Measurements from ENCODE around the gene STARD9. TPM values are rescaled to one million over a fixed set of nuclear protein-coding genes. Genes with fewer than 3 reads are reported as not detected.

The STARD9 gene
- total RNA-seq, 1 experiment from 2014 or later, result 5.0 TPM

DNA sequence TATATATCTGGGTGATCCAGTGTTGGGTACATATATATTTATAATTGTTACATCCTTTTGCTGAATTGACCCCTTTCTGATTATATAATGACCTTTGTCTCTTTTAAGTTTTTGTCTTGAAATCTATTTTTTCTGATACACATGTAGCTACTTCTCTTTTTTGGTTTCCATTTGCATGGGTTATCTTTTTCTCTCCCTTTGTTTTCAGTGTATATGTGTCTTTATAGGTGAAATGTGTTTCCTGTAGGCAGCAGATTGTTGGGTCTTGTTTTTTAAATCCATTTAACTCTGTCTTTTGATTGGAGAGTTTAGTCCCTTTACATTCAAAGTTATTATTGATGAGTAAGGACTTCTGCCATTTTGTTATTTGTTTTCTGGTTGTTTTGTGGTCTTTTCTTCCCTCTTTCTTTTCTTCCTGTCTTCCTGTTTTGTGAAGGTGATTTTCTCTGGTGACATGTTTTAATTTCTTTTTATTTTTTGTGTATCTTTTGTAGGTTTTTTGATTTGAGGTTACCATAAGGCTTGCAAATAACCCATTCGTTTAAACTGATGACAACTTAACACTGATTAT, 56.8 kb downstream of the STARD9 start:
- ChIA-PET POLR2A (no interaction called here), RAD21 (ENCODE audit: low non-redundant PET in 1 of 2, low total read pairs in 2 of 2, uncharacterized antibody in 2 of 2, unreplicated experiment in 2 of 2) (no interaction called here)
- no peaks in the 10 kb centered on the region for H3K4me1 ChIP-seq (ENCODE audit: control insufficient read depth in 1 of 2, insufficient read depth in 2 of 2, low read length in 2 of 2)

More for the DNA sequence above, 56.8 kb downstream of the STARD9 start:
- Histone ChIP-seq H3K9me3 (ENCODE audit: control insufficient read depth in 1 of 2, insufficient read depth in 1 of 2, low read depth in 1 of 2, low read length in 2 of 2) (no peaks in the 10 kb centered on the region), H3K27me3 (ENCODE audit: insufficient read depth, low read length) (no peaks in the 10 kb centered on the region), H3K36me3 (ENCODE audit: control insufficient read depth in 1 of 2, insufficient read depth in 2 of 2, low read length in 2 of 2) (no peaks in the 10 kb centered on the region), H4K20me1 (ENCODE audit: insufficient read depth) (no peaks in the 10 kb centered on the region; the same call in 1 of the 2 replicates), H2AFZ (ENCODE audit: low read depth, low read length, poor library complexity, severe bottlenecking) (no peak overlapping the region), H3K9me2 (ENCODE audit: insufficient read depth) (no peaks in the 10 kb centered on the region), H3K27ac (ENCODE audit: low read depth, low read length) (no peak overlapping the region), H3K79me2 (ENCODE audit: insufficient read depth, low read length) (no peaks in the 10 kb centered on the region; the same call in 1 of the 2 replicates), H3K4me2 (ENCODE audit: low read length) (no peak overlapping the region), H3K4me3 (replicated peaks in 1 of 2; ENCODE audit: low read depth in 1 of 2, low read length in 2 of 2) (no peak overlapping the region), H3K9ac (ENCODE audit: low read length) (no peak overlapping the region)
- no TSS peak for BruUV-seq (replicated peaks)
- ATAC-seq (no peak), DNase-seq (ENCODE audit: low read depth, low spot score) (no peak)
- TF ChIP-seq SIN3A (IDR thresholded peaks at IDR 0.05; ENCODE audit: low read depth) (no peak), TCF7L2 (IDR thresholded peaks at IDR 0.05; ENCODE audit: borderline replicate concordance, extremely low read depth, insufficient read depth, insufficient read length) (no peak), FOSL1 (IDR thresholded peaks at IDR 0.05; ENCODE audit: low read depth) (no peak), CBX3 (IDR thresholded peaks at IDR 0.05; ENCODE audit: low read depth) (no peak), POLR2A (IDR thresholded peaks at IDR 0.05; ENCODE audit: borderline replicate concordance, extremely low read depth, insufficient read depth, insufficient read length) (no peak), JUND (IDR thresholded peaks at IDR 0.05) (no peak), SP1 (IDR thresholded peaks at IDR 0.05; ENCODE audit: low read depth) (no peak), ZFX (IDR thresholded peaks at IDR 0.05) (no peak)
- TF ChIP-seq, protein P1, sequence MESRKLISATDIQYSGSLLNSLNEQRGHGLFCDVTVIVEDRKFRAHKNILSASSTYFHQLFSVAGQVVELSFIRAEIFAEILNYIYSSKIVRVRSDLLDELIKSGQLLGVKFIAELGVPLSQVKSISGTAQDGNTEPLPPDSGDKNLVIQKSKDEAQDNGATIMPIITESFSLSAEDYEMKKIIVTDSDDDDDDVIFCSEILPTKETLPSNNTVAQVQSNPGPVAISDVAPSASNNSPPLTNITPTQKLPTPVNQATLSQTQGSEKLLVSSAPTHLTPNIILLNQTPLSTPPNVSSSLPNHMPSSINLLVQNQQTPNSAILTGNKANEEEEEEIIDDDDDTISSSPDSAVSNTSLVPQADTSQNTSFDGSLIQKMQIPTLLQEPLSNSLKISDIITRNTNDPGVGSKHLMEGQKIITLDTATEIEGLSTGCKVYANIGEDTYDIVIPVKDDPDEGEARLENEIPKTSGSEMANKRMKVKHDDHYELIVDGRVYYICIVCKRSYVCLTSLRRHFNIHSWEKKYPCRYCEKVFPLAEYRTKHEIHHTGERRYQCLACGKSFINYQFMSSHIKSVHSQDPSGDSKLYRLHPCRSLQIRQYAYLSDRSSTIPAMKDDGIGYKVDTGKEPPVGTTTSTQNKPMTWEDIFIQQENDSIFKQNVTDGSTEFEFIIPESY (IDR thresholded peaks at IDR 0.05; ENCODE audit: extremely low read depth, insufficient replicate concordance, low read length), result no peak
- TF ChIP-seq, protein P2, sequence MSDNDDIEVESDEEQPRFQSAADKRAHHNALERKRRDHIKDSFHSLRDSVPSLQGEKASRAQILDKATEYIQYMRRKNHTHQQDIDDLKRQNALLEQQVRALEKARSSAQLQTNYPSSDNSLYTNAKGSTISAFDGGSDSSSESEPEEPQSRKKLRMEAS (IDR thresholded peaks at IDR 0.05), result no peak
- TF ChIP-seq, protein P3, sequence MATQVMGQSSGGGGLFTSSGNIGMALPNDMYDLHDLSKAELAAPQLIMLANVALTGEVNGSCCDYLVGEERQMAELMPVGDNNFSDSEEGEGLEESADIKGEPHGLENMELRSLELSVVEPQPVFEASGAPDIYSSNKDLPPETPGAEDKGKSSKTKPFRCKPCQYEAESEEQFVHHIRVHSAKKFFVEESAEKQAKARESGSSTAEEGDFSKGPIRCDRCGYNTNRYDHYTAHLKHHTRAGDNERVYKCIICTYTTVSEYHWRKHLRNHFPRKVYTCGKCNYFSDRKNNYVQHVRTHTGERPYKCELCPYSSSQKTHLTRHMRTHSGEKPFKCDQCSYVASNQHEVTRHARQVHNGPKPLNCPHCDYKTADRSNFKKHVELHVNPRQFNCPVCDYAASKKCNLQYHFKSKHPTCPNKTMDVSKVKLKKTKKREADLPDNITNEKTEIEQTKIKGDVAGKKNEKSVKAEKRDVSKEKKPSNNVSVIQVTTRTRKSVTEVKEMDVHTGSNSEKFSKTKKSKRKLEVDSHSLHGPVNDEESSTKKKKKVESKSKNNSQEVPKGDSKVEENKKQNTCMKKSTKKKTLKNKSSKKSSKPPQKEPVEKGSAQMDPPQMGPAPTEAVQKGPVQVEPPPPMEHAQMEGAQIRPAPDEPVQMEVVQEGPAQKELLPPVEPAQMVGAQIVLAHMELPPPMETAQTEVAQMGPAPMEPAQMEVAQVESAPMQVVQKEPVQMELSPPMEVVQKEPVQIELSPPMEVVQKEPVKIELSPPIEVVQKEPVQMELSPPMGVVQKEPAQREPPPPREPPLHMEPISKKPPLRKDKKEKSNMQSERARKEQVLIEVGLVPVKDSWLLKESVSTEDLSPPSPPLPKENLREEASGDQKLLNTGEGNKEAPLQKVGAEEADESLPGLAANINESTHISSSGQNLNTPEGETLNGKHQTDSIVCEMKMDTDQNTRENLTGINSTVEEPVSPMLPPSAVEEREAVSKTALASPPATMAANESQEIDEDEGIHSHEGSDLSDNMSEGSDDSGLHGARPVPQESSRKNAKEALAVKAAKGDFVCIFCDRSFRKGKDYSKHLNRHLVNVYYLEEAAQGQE (IDR thresholded peaks at IDR 0.05; ENCODE audit: low read depth), result no peak
- intact Hi-C loops (cut with micrococcal nuclease), result no loop called here
- CTCF ChIA-PET, result no interaction called here
